Adrenal gland (tissue), 12 donors: Measurements from ENCODE around the gene TFEB. TPM values are rescaled to one million over a fixed set of nuclear protein-coding genes. Genes with fewer than 3 reads are reported as not detected.

Source experiments
- DNase-seq, 7 donors: peaks; one replicate each; pipeline ENCODE4 v3.0.0-alpha.2; 2019 to 2020
- H3K27ac ChIP-seq, 5 donors: fragments of 200-600 bp; sonication (generic) in 4 of 5; 1 replicate in 3 of 5; 2 replicates in 2 of 5; pipeline versions ENCODE4 v1.5.1 to v1.8.0; 2016 to 2020; ENCODE audit warnings: mild to moderate bottlenecking in 1 of 5
- H3K27me3 ChIP-seq: fragments of 200-600 bp; 2 replicates; pipeline ENCODE4 v1.8.0; 2021
- H3K36me3 ChIP-seq, 2 donors: fragments of 200-600 bp; replicated peaks in 1 of 2; 1 replicate in 1 of 2; 2 replicates in 1 of 2; pipeline versions ENCODE4 v1.5.1 to v1.8.0; 2018 to 2022
- H3K4me1 ChIP-seq, 2 donors: fragments of 200-600 bp; replicated peaks in 1 of 2; 1 replicate in 1 of 2; 2 replicates in 1 of 2; pipeline versions ENCODE4 v1.5.1 to v1.8.0; 2018 to 2021
- H3K4me3 ChIP-seq, 4 donors: fragments of 200-600 bp; sonication (generic) in 3 of 4; one replicate each; pipeline ENCODE4 v1.5.1; 2016 to 2018
- H3K9me3 ChIP-seq, 3 donors: fragments of 200-600 bp; sonication (generic) in 1 of 3; replicated peaks in 1 of 3; 1 replicate in 2 of 3; 2 replicates in 1 of 3; pipeline versions ENCODE4 v1.5.1 to v1.8.0; 2016 to 2021
- POLR2A ChIP-seq, 2 donors: fragments of 450-650 bp; IDR thresholded peaks; one replicate each; pipeline ENCODE4 v1.6.1; 2017; ENCODE audit warnings: antibody characterized with exemption in 2 of 2, mild to moderate bottlenecking in 2 of 2, moderate library complexity in 1 of 2
- WGBS, 4 donors: extraction: QIAGEN DNeasy Blood & Tissue Kit in 2 of 4; methylation state at CpG; one replicate each; pipeline versions ENCODE4 v1.1.5 to v1.1.7; 2013 to 2017; 5-methylcytosine and 5-hydroxymethylcytosine counted together
- intact Hi-C, 2 donors: fragments of 100-400 bp; cut with DNase I; formaldehyde crosslinking; loops; one replicate each; pipeline versions ENCODE4 v1.14.1 to v1.15.0; 2022 to 2023
- polyA plus RNA-seq, 3 donors: library from polyadenylated mRNA; stranded (reverse); fragments of 200-250 nt in 2 of 3; fragments of 350-450 nt in 1 of 3; fragmentation: Illumina TruSeq in 1 of 3; extraction: RNeasy Lipid Tissue Mini Kit (QIAGEN cat#74804) in 1 of 3; gene quantifications; one replicate each; pipeline ENCODE4 v1.2.3, GENCODE V29; 2013 to 2014
- total RNA-seq, 9 donors: library from RNA; depleted of rRNA in 4 of 9; stranded (reverse); fragments of >200 nt in 4 of 9; fragments of 120-200 nt in 1 of 9; fragmentation: NEBNext Ultra II Directional in 1 of 9; extraction: Animal tissue kit (Norgen Biotek cat#: 25700) in 1 of 9; gene quantifications; one replicate each; pipeline versions ENCODE4 v1.1.0 to v1.2.4, GENCODE V29; 2013 to 2023
- TF ChIP-seq, protein P1 (sequence below), 6 experiments: fragments of 450-650 bp in 4 of 6; fragments of 200-600 bp in 2 of 6; sonication (generic) in 1 of 6; IDR thresholded peaks; 1 replicate in 5 of 6; 2 replicates in 1 of 6; pipeline versions ENCODE4 v1.5.1 to v1.8.0; 2016 to 2021; ENCODE audit warnings: antibody characterized with exemption in 6 of 6, mild to moderate bottlenecking in 2 of 6, moderate library complexity in 1 of 6
- donor health status: healthy with polysubstance abuse.
- donor health status: Bipolar disorder and iron deficiency.
- donor health status: DM: yes; HTN: yes; CAD: no.
- donor health status: DM: no; HTN: no; CAD: no.
- donor health status: DM: no; HTN: no; CAD: no.
- donor health status: DM: yes; HTN: yes; CAD: no.

The TFEB gene
- total and polyA plus RNA-seq, 12 donors: 2.1 to 47.2 (median 20.2) TPM

DNA sequence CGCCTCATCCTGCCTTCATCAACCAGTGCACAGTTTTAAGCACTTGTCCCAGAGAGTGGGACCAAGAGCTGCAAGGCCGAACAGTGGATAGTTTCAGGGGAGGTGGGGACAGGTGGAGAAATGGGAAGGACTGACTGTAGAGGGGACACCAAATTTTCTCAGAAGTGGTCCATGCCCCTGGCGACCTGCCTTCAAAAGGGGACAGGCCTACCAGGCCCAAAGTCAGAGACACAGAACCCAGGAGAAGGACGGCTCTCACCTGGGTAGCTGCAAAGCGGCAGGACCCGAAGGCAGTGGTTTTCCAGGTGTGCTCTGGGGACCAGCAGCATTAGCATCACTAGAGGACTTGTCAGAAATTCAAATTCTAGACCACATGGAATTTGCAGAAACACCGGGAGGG, 5.8 kb downstream of the TFEB start:
- peaks cover 14 to 42% of the 10 kb centered on the region in 2 donors for H3K4me1 ChIP-seq
- 93 to 95% (median 95%) methylated on average over 7 of the region's 7 CpGs for WGBS, 4 donors

DNA sequence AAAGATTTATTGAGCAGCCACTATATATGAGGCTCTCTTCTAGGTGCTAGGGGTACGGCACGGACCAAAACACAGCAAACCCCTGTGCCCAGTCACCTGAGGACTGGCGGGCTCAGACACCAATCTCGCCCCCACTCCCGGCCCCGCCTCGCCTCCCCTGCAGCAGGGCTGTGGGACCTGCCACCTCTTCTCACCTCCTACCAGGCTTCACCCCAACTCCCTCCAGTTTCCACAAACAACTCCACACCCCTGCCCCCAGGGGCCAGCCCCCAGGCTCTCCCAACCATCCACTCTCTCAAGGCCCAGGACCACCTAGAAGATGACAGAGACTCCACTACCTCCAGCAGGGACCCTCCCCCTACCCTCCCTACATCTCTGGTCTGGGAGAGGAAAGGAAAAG, 6.5 kb downstream of the TFEB start:
- H3K27me3 ChIP-seq: no peaks in the 10 kb centered on the region
- H3K36me3 ChIP-seq: no peaks in the 10 kb centered on the region
- no peak for DNase-seq
- H3K4me1 ChIP-seq: peaks cover 21 to 49% of the 10 kb centered on the region in 2 donors
- intact Hi-C loops: no loop called here
- no peaks in the 10 kb centered on the region for H3K9me3 ChIP-seq
- no peak overlapping the region for H3K4me3 ChIP-seq
- peak overlapping the region in 1 of 5 donors; percentile 3 for H3K27ac ChIP-seq
- 91 to 98% (median 97%) methylated on average over 4 to 7 of the region's 7 CpGs for WGBS, 4 donors
- no peak for TF ChIP-seq POLR2A (IDR thresholded peaks at IDR 0.05)
- TF ChIP-seq, protein P1, sequence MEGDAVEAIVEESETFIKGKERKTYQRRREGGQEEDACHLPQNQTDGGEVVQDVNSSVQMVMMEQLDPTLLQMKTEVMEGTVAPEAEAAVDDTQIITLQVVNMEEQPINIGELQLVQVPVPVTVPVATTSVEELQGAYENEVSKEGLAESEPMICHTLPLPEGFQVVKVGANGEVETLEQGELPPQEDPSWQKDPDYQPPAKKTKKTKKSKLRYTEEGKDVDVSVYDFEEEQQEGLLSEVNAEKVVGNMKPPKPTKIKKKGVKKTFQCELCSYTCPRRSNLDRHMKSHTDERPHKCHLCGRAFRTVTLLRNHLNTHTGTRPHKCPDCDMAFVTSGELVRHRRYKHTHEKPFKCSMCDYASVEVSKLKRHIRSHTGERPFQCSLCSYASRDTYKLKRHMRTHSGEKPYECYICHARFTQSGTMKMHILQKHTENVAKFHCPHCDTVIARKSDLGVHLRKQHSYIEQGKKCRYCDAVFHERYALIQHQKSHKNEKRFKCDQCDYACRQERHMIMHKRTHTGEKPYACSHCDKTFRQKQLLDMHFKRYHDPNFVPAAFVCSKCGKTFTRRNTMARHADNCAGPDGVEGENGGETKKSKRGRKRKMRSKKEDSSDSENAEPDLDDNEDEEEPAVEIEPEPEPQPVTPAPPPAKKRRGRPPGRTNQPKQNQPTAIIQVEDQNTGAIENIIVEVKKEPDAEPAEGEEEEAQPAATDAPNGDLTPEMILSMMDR (IDR thresholded peaks at IDR 0.05): no peak

More for the DNA sequence above, 5.8 kb downstream of the TFEB start:
- peak in 1 of 7 donors; percentile 7 for DNase-seq
- no peak for TF ChIP-seq POLR2A (IDR thresholded peaks at IDR 0.05)
- Histone ChIP-seq H3K27ac (no peak overlapping the region), H3K36me3 (no peaks in the 10 kb centered on the region), H3K9me3 (no peaks in the 10 kb centered on the region), H3K4me3 (no peak overlapping the region), H3K27me3 (no peaks in the 10 kb centered on the region)
- intact Hi-C loops: no loop called here

DNA sequence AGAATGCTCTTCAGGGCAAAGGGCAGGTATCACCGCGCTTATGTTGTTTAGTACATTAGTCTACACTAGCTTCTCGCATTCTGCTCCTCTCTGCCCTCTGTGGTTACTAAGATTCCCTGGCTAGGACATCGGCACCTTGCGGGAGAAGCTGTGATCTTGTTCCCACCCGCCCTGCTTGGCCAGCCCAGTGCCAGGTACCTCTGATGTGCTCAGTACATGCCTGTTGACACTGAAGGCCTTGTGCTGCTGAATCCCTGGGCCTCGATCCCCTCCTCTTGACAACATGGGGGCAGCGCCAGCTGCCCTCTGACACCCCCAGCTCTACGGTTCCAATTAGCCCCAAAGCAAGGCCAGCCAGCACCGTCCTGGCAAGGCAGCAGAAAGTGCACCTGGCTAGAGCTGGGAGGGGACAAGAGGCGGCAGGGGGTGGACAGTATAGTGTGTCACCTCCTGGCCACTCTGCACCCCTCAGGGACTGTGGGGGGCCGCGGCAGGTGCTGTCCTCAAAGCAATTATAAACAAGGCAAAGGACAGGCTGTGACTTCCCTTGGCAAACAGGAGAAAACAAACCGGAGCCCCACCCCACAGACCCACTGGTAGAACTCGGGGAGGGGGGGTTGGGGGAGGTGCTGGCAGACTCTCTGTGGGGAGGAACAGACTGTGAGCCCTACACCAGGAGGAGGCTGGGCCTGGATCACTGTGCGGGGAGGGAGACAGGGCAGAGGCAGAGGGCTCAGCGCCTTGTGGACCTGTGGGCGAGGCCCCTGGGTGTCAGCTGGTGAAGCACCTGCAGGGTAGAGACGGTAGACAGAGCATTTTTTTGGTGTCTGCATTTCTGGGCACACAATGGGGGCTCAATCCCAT, 7.1 kb downstream of the TFEB start:
- Histone ChIP-seq H3K9me3 (no peaks in the 10 kb centered on the region), H3K27ac (peak overlapping the region in 1 of 5 donors; percentile 3)

GRCh38 chr6:41727705-41728072, 7.7 kb downstream of the TFEB start:
- peaks cover 22 to 51% of the 10 kb centered on the region in 2 donors for H3K4me1 ChIP-seq
- no peak overlapping the region for H3K27ac ChIP-seq
- no peaks in the 10 kb centered on the region for H3K27me3 ChIP-seq
- intact Hi-C loops: no loop called here
- TF ChIP-seq POLR2A (IDR thresholded peaks at IDR 0.05): no peak
- TF ChIP-seq, protein P1 (IDR thresholded peaks at IDR 0.05): no peak
- no peaks in the 10 kb centered on the region for H3K36me3 ChIP-seq
- 78 to 100% (median 93%) methylated on average over 1 to 3 of the region's 3 CpGs for WGBS, 4 donors
- H3K4me3 ChIP-seq: no peak overlapping the region
- no peak for DNase-seq
- no peaks in the 10 kb centered on the region for H3K9me3 ChIP-seq

More for the DNA sequence above, 7.1 kb downstream of the TFEB start:
- Histone ChIP-seq H3K27me3 (no peaks in the 10 kb centered on the region), H3K4me1 (peaks cover 21 to 51% of the 10 kb centered on the region in 2 donors), H3K36me3 (no peaks in the 10 kb centered on the region), H3K4me3 (no peak overlapping the region)
- no peak for DNase-seq
- intact Hi-C loops: no loop called here
- WGBS, 4 donors: 78 to 90% (median 85%) methylated on average over 12 to 19 of the region's 19 CpGs
- TF ChIP-seq, protein P1 (IDR thresholded peaks at IDR 0.05): no peak
- TF ChIP-seq POLR2A (IDR thresholded peaks at IDR 0.05): no peak
